ENCODE results near the gene SOS1.
A peak's percentile ranks its signal among the peaks of the same experiment; 100 is the strongest.

Gene SOS1

DNA sequence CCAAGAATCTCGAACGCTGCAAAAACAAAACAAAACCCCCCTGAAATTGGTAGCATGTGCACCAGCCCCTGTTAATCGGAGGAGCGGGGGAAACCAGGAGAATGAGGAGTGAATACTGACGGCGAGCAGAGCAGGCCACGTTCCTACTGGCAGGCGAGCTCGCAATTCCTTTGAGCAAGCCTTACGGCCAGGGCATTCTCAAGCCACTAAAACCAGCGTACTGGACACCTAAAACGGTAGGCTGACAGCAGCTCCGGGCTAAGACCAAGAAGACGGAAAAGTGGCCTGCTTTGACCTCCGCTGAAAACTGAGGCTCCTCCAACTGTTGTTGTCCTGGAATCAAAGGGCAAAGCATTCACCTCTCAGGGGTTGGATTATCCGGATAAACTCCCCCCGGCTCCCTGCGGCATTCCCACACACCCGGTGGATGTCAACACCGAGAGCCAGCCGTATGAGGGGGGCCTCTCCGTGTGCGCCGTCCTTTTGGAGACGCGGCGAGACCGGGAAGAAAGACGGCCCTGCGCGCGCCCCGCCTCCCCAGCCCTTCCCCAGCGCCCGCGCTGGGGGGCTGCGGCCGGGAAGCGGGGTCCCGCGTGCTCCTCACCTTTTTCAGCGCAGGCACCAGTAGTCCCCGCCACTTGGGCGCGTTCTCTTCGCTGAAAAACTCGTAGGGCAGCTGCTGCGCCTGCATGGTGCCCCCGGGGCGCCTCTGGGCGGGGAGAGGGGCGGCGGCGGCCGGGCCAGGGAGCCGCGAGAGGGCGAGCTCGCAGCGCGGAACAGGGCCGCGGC, 925 bp downstream of the SOS1 start:
- TF ChIP-seq TAF1 (IDR thresholded peaks at IDR 0.05; ENCODE audit: borderline replicate concordance, insufficient read depth, low read length) (no peak), FOXP2 (optimal IDR thresholded peaks at IDR 0.05; ENCODE audit: borderline replicate concordance, extremely low read depth, extremely low read length, insufficient read depth) (peak; percentile 16), SIN3A (IDR thresholded peaks at IDR 0.05; ENCODE audit: borderline replicate concordance, insufficient read depth, low read length) (no peak)

DNA sequence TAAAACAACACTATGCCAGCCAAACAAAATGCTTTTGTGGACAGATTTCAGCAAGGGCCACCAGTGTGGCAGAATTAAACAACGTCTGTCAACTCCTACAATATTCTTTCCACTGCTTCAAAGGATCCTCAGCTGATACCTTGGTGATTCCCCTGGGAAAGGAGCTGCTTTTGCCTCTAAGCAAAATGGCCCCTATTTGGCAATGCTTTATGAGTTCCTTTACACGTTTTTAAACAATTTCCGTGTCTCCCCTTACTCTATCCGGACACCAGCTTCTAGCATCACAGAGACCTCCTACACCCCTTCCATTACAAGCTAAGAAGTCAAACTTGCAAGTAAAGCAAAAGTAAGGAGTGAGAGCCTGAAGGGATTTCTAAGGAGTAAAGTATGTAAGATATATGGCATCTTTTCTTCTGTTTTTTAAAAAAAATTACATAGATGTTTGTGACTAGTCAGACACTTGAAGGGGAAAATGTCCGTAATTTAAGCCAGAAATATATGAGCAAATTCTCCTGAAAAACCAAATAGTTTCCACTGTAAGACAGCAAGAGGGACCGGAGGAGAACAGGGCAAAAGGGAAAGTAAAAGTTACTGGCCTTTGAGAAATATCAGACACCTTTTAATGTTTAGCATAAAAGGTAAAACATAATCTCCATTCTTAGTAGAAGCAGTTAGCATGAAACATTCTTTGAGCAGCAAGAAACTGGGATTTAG, 1.9 kb downstream of the SOS1 start:
- no peak for TF ChIP-seq FOXP2 (optimal IDR thresholded peaks at IDR 0.05; ENCODE audit: borderline replicate concordance, extremely low read depth, extremely low read length, insufficient read depth)
- TF ChIP-seq POLR2AphosphoS5 (IDR thresholded peaks at IDR 0.05; ENCODE audit: low read depth, low read length) = no peak
- no peak for TF ChIP-seq SIN3A (IDR thresholded peaks at IDR 0.05; ENCODE audit: borderline replicate concordance, insufficient read depth, low read length)
- TF ChIP-seq, protein P1, sequence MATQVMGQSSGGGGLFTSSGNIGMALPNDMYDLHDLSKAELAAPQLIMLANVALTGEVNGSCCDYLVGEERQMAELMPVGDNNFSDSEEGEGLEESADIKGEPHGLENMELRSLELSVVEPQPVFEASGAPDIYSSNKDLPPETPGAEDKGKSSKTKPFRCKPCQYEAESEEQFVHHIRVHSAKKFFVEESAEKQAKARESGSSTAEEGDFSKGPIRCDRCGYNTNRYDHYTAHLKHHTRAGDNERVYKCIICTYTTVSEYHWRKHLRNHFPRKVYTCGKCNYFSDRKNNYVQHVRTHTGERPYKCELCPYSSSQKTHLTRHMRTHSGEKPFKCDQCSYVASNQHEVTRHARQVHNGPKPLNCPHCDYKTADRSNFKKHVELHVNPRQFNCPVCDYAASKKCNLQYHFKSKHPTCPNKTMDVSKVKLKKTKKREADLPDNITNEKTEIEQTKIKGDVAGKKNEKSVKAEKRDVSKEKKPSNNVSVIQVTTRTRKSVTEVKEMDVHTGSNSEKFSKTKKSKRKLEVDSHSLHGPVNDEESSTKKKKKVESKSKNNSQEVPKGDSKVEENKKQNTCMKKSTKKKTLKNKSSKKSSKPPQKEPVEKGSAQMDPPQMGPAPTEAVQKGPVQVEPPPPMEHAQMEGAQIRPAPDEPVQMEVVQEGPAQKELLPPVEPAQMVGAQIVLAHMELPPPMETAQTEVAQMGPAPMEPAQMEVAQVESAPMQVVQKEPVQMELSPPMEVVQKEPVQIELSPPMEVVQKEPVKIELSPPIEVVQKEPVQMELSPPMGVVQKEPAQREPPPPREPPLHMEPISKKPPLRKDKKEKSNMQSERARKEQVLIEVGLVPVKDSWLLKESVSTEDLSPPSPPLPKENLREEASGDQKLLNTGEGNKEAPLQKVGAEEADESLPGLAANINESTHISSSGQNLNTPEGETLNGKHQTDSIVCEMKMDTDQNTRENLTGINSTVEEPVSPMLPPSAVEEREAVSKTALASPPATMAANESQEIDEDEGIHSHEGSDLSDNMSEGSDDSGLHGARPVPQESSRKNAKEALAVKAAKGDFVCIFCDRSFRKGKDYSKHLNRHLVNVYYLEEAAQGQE (IDR thresholded peaks at IDR 0.05; ENCODE audit: insufficient read depth in 1 of 2, low read depth in 2 of 2, low read length in 2 of 2) = no peak
- no peak for TF ChIP-seq TAF1 (IDR thresholded peaks at IDR 0.05; ENCODE audit: borderline replicate concordance, insufficient read depth, low read length)

DNA sequence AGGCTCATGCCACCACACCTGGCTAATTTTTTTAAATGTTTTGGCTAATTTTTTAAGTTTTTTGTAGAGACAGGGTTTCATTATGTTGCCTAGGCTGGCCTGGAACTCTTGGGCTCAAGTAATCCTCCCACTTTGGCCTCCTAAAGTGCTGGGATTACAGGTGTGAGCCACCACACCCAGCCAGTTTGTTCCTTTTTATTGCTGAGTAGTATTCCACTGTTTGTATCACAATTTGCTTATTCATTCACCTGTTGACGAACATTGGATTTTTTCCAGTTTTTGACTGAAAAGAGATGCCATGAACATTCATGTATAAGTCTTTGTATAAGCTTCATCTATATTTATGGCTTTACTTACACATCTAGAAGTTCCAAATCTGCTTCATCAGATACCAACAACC, 5.3 kb downstream of the SOS1 start:
- TF ChIP-seq, protein P1 (IDR thresholded peaks at IDR 0.05; ENCODE audit: insufficient read depth in 1 of 2, low read depth in 2 of 2, low read length in 2 of 2) = no peak
- TF ChIP-seq TAF1 (IDR thresholded peaks at IDR 0.05; ENCODE audit: borderline replicate concordance, insufficient read depth, low read length) = no peak
- TF ChIP-seq SIN3A (IDR thresholded peaks at IDR 0.05; ENCODE audit: borderline replicate concordance, insufficient read depth, low read length) = no peak
- TF ChIP-seq POLR2AphosphoS5 (IDR thresholded peaks at IDR 0.05; ENCODE audit: low read depth, low read length) = no peak

DNA sequence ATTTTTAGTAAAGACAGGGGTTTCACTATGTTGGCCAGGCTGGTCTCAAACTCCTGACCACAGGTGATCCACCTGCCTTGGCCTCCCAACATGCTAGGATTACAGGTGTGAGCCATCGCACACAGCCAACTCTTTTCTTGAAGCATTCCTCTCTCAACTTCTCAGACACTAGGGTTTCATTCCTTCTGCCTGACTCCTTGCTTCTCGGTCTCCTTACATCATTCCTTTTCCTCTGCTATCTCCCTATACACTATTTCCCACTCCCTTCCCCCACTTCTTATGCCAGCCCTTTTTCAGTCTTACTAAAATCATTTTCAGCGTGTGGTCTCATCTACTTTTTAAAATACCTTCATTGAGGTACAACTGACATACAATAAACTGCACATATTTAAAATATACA, 6.1 kb downstream of the SOS1 start:
- TF ChIP-seq SIN3A (IDR thresholded peaks at IDR 0.05; ENCODE audit: borderline replicate concordance, insufficient read depth, low read length) = no peak
- TF ChIP-seq TAF1 (IDR thresholded peaks at IDR 0.05; ENCODE audit: borderline replicate concordance, insufficient read depth, low read length) = no peak
- TF ChIP-seq, protein P1 (IDR thresholded peaks at IDR 0.05; ENCODE audit: insufficient read depth in 1 of 2, low read depth in 2 of 2, low read length in 2 of 2) = no peak

DNA sequence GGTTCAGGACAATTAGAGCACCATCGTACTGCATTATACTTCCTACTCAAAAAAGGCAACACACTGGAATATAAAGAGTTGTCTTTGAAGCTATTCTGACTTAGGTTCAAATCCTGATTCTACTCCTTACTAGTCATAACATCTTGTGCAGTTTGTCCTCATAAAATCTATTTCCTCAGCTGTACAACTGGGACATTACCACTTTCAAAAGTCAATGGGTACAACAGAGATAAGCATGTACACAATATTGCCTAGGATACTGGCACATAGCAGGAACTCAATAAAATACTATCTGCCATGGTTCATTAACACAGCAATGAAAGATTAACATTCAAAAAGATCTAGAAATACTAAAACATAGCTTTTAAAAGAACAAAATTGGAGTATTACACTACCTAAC, 11.3 kb downstream of the SOS1 start:
- TF ChIP-seq POLR2AphosphoS5 (IDR thresholded peaks at IDR 0.05; ENCODE audit: low read depth, low read length) = no peak
- no peak for TF ChIP-seq TAF1 (IDR thresholded peaks at IDR 0.05; ENCODE audit: borderline replicate concordance, insufficient read depth, low read length)
- TF ChIP-seq SIN3A (IDR thresholded peaks at IDR 0.05; ENCODE audit: borderline replicate concordance, insufficient read depth, low read length) = no peak
- no peak for TF ChIP-seq FOXP2 (optimal IDR thresholded peaks at IDR 0.05; ENCODE audit: borderline replicate concordance, extremely low read depth, extremely low read length, insufficient read depth)
- TF ChIP-seq, protein P1 (IDR thresholded peaks at IDR 0.05; ENCODE audit: insufficient read depth in 1 of 2, low read depth in 2 of 2, low read length in 2 of 2) = no peak
